Motor neuron (in vitro differentiated cells): ENCODE results near the gene ZNF189. TPM values are rescaled to one million over a fixed set of nuclear protein-coding genes. Genes with fewer than 3 reads are reported as not detected.
A peak's percentile ranks its signal among the peaks of the same experiment; 100 is the strongest.

Source experiments
- ATAC-seq, 8 experiments: fragments of 200-7000 bp; cut with Tn5 transposase; replicated peaks in 6 of 8; 2 replicates each; pipeline ENCODE4 v1.8.0; 2021; ENCODE audit warnings: mild to moderate bottlenecking in 8 of 8, moderate library complexity in 8 of 8
- H3K27ac ChIP-seq, 2 donors: fragments of 250-450 bp; sonication (Bioruptor Pico); 2 replicates each; pipeline ENCODE4 v1.9.0; 2021; ENCODE audit warnings: antibody characterized with exemption in 2 of 2, mild to moderate bottlenecking in 2 of 2, moderate library complexity in 1 of 2
- H3K4me1 ChIP-seq, 2 donors: fragments of 250-450 bp; sonication (Bioruptor Pico); replicated peaks in 1 of 2; 2 replicates each; pipeline ENCODE4 v1.6.1; 2021; ENCODE audit warnings: antibody characterized with exemption in 2 of 2, mild to moderate bottlenecking in 2 of 2, moderate library complexity in 1 of 2
- H3K4me3 ChIP-seq, 5 donors: fragments of 250-450 bp; sonication (Bioruptor Pico); 2 replicates each; pipeline ENCODE4 v1.9.0; 2021; ENCODE audit warnings: antibody characterized with exemption in 5 of 5, mild to moderate bottlenecking in 5 of 5, moderate library complexity in 4 of 5
- WGBS, 10 experiments: fragments of 450-650 bp; shearing (Covaris generic); methylation state at CpG; one replicate each; pipeline ENCODE4 v1.0.0; 2022; 5-methylcytosine and 5-hydroxymethylcytosine counted together
- in situ Hi-C, 9 experiments: fragments of 400-800 bp; cut with MboI; loops; one replicate each; pipeline ENCODE4 v1.15.0; 2021; ENCODE audit warnings: low sequenced_read_pairs in 9 of 9, low pct_unique_long_range_greater_than_20kb in 2 of 9; ENCODE audit not compliant: unreplicated experiment in 9 of 9
- total RNA-seq, 8 experiments: library from RNA; unstranded; fragments of 300-600 nt; gene quantifications; 2 replicates each; pipeline versions ENCODE4 v1.2.3 to v1.2.4, GENCODE V29; 2022

ZNF189 gene
- total RNA-seq, result 10 to 100 TPM; 10.7 to 29.7 (median 20.0) TPM

DNA sequence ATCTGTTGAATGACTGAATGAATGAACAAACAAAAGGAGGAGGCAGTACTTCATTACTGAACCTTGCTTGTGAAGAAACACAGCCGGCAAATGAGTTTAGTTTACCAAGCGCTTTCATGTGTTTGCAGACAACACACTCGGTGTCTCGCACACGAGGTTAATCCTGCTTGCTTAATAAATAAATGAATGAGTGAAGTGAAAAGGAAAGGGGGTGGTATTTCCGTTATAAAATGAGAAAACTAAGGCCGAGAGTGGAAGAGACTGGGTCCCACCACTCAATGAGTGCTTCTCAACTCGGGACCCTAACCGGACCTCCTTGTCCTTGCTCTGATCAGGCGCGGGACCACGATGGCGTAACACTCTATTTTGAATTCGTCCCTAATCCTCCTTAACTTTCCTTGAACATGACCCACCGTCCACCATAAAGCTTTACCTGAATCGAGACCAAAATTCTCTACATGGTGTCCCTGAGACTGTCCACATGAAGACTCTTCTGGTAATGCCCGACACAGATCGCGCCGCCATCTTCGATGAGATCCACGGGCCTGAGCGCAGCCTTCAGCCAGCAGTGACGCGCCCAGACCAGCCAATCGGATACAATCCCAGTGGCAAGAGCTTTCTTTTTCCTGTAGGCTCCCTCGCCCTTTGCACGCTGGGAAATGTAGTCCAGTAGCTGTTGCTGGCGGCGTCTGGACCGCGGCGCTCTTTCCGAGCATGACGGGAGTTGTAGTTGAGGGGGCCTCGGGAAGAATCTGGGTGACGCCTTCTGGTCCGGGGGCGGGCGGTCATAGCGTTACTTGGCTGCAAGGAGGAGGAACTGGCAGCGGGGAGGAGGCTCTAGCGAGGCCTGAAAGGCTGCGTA is at the start of gene ZNF189, which contains the start of gene MRPL50:
ZNF189 (plus strand) TSS at position 784 of the 862 bp plus-strand sequence. CDS start 306 bp downstream, outside the sequence.
MRPL50 (minus strand) TSS at position 551 of the 862 bp plus-strand sequence; CDS start at position 525, 26 bp downstream.
- peak within 1 kb of the TSS; percentile 84 to 90 for H3K27ac ChIP-seq
- peak within 1 kb of the TSS; percentile 49 to 85 (median 74) for H3K4me3 ChIP-seq
- 0 to 20% (median 0%) methylated on average over 1 to 21 of the region's 44 CpGs for WGBS, 10 experiments
- ATAC-seq, result peak; percentile 94 to 98 (median 98)
- H3K4me1 ChIP-seq, result peaks cover 6 to 18% of the 10 kb centered on the region in 2 donors
- in situ Hi-C loops, result no loop called here

DNA sequence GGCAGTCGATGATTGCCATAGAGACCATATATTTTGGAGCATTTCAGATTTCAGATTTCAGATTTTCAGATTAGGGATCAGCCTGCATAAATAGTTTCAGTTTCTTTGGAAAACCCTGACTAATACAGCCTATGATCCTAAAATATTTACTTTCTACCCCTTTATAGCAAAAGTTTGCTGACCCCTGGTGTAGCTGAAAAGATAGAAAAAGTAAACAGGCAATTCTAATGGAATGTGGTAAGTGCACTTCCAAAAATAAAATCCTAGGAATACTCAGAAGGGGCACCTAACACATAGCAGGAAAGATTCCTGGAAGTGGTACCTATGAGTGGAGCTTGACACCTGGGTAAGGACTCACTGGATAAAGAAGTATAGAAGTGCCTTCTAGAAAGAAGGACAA is 48.4 kb upstream of the ZNF189 start:
- ATAC-seq, result no peak
- Histone ChIP-seq H3K27ac (no peak overlapping the region), H3K4me3 (no peak overlapping the region), H3K4me1 (no peaks in the 10 kb centered on the region)
- in situ Hi-C loops, result no loop called here
- 56 to 89% (median 73%) methylated on average over 1 of the region's 1 CpG; no CpG with 5 or more reads in 4 of the 10 experiments for WGBS, 10 experiments

DNA sequence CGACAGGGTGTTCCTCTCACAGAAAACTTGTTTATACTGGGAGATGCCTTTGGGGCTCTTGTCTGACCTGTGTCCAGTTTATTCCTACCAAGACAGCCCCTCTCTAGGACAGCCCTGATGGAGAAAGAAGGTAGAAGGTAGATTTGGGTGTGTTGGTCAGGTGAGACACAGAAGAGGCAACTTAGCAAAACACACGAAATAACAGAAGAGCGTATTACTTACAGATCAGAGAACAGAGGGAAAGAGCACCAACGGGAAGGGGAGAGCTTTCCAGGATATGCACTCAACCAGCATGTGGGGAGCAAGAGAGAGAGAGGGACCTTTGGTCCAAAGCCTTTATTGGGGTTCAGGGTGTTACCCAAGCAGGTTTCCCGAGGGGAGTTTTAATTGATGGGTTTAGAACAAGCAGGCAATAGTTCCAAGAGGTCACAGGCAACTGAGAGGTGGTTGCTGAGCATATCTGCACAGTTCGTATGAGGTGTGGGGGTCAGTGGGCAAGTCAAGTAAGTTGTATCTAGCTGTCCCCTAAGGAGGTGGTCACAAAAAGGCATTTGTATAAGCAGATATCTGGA is 45.7 kb upstream of the ZNF189 start:
- no peaks in the 10 kb centered on the region for H3K4me1 ChIP-seq
- no peak overlapping the region for H3K27ac ChIP-seq
- in situ Hi-C loops, result no loop called here
- no peak for ATAC-seq
- 8 to 100% (median 62%) methylated on average over 1 to 6 of the region's 6 CpGs; no CpG with 5 or more reads in 3 of the 10 experiments for WGBS, 10 experiments
- no peak overlapping the region for H3K4me3 ChIP-seq

DNA sequence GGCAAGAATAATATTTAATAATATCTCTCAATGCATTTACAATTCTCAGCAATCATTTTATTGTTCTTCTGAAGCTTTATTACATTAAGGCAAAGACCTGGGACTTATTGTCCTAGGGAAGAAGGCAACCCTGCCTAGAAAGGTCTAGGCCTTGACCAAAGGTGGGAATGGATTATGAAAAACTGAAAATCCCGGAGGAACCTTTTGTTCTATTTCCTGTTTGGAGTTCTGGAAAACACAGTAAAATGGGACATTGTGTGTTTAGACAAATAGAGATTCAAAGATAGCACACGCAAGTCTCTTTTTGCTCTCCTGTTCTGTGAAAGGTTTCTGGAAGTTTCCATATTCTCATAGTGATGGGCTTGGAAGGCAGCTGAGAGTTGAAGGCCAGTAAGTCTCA is 45.0 kb upstream of the ZNF189 start:
- no peak for ATAC-seq
- Histone ChIP-seq H3K4me1 (no peaks in the 10 kb centered on the region), H3K4me3 (no peak overlapping the region), H3K27ac (no peak overlapping the region)
- WGBS, 10 experiments, result 19 to 100% (median 94%) methylated on average over 1 to 2 of the region's 2 CpGs
- in situ Hi-C loops, result no loop called here

DNA sequence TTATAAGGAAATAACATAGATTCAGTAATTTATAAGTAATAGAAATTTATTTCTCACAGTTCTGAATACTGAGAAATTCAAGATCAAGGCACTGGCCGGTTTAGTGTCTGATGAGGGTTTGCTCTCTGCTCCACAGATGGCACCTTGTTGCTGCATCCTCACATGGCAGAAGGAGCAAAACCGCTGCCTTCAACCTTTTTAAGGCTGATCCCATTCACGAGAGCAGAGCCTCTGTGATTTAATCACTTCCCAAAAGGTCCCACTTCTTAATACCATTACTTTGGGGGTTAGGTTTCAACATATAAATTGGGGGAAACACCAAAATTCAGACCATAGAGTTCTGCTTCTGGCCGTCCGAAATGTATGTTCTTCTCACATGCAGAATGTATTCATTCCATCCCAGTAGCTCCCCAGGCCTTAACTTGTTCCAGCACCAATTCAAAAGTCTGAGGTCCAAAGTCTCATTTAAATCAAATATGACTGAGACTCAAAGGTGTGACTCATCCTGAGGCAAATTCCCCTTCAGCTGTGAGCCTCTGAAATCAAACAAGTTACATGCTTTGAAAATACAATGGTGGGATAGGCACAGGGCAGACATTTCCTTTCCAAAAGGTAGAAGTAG is 44.4 kb upstream of the ZNF189 start:
- WGBS, 10 experiments, result 46 to 92% (median 73%) methylated on average over 1 to 5 of the region's 5 CpGs; no CpG with 5 or more reads in 2 of the 10 experiments
- in situ Hi-C loops, result no loop called here
- H3K4me1 ChIP-seq, result no peaks in the 10 kb centered on the region
- no peak overlapping the region for H3K27ac ChIP-seq
- ATAC-seq, result no peak
- H3K4me3 ChIP-seq, result no peak overlapping the region

DNA sequence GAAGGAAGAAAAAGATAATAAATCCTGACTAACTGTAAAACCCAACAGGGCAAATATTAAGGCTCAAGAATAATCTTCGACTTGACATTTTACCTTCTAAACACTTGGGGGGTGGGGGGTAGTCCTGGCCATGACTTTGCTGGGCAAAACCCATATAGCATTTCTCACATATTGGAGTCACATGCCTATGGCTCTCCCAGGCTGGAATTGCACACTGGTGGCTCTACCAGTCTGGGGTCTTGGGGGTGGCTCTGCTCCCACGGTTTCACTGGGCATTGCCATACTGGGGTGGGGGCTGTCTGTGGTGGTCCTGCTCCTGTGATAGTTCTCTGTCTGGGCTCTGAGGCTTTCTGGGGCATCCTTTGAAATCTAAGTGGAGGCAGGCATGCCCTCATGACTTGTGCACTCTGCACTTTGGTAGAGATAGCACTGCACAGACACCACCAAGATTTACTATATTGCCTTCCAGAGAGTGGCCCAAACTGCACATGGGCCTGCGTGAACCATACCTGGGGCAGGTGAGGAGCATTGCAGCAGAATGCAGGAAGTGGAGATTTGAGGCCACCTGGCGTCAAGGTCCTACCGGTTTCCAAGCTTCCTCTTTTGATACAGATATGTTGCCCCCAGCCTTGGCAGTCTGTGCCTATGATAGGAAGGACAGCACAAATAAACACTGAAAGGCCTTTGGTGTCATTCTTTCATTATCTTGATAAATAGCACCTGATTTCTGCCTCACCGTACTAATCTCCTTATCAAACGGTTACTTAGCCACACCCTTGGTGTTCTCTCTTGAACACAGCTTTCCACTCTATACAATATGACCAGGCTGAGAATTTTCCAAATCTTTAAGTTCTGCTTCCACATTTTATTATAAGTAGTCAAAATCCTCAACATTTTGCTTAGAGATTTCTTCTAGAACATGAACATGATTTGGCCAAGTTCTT is 43.6 kb upstream of the ZNF189 start:
- no peak for ATAC-seq
- in situ Hi-C loops, result no loop called here
- no peaks in the 10 kb centered on the region for H3K4me1 ChIP-seq
- 26 to 100% (median 79%) methylated on average over 2 to 6 of the region's 7 CpGs; no CpG with 5 or more reads in 1 of the 10 experiments for WGBS, 10 experiments
- H3K27ac ChIP-seq, result no peak overlapping the region
- no peak overlapping the region for H3K4me3 ChIP-seq

DNA sequence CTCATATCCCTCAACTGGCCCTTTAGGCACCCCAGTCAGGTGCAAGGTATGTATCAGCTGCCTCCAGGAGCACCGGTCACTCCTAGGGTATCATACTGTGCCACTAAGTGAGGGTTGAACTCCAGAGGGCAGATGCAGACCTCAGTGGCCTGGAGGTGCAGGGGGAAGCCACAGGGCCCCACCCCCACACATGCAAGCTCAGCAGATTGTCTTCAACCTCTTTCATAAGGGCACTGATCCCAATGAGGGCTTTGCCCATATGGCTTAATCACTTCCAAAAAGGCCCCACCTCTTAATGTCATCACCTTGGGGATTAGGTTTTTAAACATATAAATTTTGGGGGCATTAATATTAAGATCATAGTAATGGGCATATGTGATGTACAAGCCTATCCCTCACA is 42.0 kb upstream of the ZNF189 start:
- Histone ChIP-seq H3K4me1 (no peaks in the 10 kb centered on the region), H3K4me3 (no peak overlapping the region), H3K27ac (no peak overlapping the region)
- in situ Hi-C loops, result no loop called here
- WGBS, 10 experiments, result 0 to 100% (median 33%) methylated on average over 1 of the region's 1 CpG; no CpG with 5 or more reads in 6 of the 10 experiments
- ATAC-seq, result no peak

DNA sequence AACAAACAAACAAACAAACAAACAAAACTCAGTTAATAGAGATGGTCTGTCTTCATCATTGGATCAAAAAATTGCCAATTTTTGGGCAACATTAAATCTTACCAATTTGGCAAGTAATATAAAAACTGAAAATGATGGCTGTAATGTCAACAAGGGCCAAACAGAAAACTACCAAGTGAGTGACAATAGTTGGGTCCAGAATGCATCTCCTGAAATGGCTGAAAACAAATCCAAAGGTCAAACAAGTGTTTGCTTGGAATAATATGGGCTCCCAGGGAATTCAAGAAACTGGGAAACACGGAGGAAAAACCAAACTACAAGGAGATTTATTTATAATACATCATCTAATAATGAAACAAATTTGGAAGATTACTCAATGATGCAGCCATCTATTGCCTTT is 39.0 kb upstream of the ZNF189 start:
- in situ Hi-C loops, result no loop called here
- 0 to 63% (median 19%) methylated on average over 1 of the region's 1 CpG; no CpG with 5 or more reads in 4 of the 10 experiments for WGBS, 10 experiments
- H3K4me1 ChIP-seq, result no peaks in the 10 kb centered on the region
- no peak overlapping the region for H3K27ac ChIP-seq
- H3K4me3 ChIP-seq, result no peak overlapping the region
- ATAC-seq, result no peak

DNA sequence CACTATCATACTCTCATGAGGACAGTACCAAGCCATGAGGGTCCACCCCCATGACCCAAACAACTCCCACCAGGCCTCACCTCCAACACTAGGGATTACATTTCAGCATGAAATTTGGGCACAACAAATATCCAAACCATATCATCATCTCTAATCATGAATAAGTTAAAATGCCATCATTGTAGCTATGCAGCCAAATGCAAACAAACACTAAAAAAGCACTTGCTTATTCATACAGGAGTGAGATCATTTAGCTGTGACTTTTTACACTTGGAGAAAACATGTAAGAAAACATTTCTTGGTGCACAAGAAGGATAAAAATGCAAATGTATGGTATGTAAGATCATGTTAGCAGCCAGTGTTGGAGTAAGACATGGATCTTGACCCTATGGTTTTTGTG is 38.0 kb upstream of the ZNF189 start:
- ATAC-seq, result peak in 3 of 8 experiments; percentile 50 to 68 (median 59)
- in situ Hi-C loops, result no loop called here
- no peak overlapping the region for H3K27ac ChIP-seq
- H3K4me3 ChIP-seq, result no peak overlapping the region
- H3K4me1 ChIP-seq, result no peaks in the 10 kb centered on the region

DNA sequence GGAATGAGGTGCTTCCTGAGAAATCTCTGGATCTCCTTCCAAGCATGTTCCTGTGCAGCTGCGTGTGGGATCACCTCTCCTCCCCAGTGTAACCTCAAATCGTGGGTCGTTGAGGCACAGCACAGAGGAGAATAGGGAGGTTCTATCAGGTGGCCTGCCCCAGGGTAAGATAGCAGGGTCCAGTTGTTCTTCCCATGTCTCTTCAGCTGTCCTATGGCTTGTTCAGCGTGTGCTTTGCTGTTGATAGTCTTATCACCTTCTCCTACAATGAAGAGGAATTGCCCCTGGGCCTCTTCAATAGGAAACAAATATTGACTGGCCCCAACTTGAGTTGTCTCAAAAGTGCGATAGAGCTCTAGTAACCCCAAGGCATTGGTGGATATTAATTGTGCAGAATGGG is 36.2 kb upstream of the ZNF189 start:
- Histone ChIP-seq H3K4me3 (no peak overlapping the region), H3K4me1 (peaks cover 0 to 9% of the 10 kb centered on the region in 2 donors), H3K27ac (no peak overlapping the region)
- in situ Hi-C loops, result no loop called here
- ATAC-seq, result no peak
- WGBS, 10 experiments, result 0 to 100% (median 90%) methylated on average over 1 to 5 of the region's 5 CpGs; no CpG with 5 or more reads in 2 of the 10 experiments

DNA sequence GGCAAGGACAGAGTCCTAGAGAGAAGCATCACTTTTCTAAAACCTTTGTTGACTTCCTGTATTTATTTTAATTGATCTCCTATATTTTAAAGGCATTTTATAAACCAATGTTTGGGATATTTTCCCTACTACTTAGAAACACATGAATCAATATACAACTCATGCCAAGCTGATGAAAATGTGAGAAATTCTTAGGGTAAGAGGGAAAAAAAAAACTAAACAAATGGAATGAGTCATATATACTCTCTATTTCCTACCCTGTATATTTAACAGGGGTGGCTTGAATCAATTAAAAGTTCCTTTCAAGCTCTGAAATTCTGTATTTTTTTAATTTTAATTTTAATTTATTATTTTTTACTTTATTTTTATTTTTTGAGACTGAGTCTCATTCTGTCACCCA is 33.5 kb upstream of the ZNF189 start:
- Histone ChIP-seq H3K4me3 (no peak overlapping the region), H3K27ac (no peak overlapping the region), H3K4me1 (peaks cover 0 to 16% of the 10 kb centered on the region in 2 donors)
- no peak for ATAC-seq
- in situ Hi-C loops, result no loop called here

DNA sequence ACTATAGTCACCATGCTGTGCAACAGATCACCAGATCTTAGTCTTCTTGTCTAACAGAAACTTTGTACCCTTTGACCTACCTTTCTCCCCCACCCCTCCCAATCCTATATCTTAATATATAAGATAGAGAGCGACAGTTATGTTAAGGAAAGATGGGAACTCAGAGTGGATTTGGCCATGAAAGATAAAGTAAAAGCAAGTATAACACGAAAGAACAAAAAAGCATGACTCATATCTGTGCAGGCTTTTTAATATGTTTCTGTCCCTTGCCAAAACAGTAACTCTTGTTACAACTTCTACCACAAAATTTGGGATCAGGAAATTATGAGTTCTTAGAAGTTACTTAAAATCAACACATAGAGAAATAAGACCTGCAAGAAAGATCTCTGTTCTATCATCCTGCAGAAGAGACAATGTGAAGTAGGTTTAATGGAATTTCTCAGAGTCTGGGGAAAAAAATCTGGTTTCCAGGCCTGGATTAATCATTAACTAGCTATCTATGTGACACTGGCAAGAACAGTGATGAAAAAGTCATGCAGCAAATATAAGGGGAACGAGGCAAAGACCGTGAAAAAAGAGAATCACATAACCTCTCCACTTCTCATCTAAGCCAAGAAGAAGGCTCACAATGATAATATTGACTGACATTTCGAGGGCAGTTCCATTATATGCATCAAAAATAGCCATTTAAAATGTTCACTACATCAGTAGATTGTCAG is 32.5 kb upstream of the ZNF189 start:
- WGBS, 10 experiments, result 8 to 86% (median 44%) methylated on average over 1 to 5 of the region's 5 CpGs
- H3K4me1 ChIP-seq, result peaks cover 0 to 16% of the 10 kb centered on the region in 2 donors
- in situ Hi-C loops, result no loop called here
- H3K27ac ChIP-seq, result no peak overlapping the region
- no peak for ATAC-seq
- no peak overlapping the region for H3K4me3 ChIP-seq
